HG02938 (cell line): Measurements from ENCODE around the gene RUNX3.

Experiments used
- ATAC-seq: cut with Tn5 transposase; IDR thresholded peaks from one replicate; pipeline ENCODE4 v1.9.1; 2021; ENCODE audit warnings: mild to moderate bottlenecking, moderate library complexity; ENCODE audit not compliant: unreplicated experiment

The RUNX3 gene

GRCh38 chr1:24931146-24931467, 1.0 kb upstream of the RUNX3 start:
- no peak for ATAC-seq

- ATAC-seq: peak; percentile 5
These were observed 447 bp downstream of the RUNX3 start for GRCh38 chr1:24929398-24930259.

- no peak for ATAC-seq
These were observed 1.2 kb downstream of the RUNX3 start for GRCh38 chr1:24928689-24929397.

- no peak for ATAC-seq
These were observed 1.9 kb downstream of the RUNX3 start for GRCh38 chr1:24927988-24928688.

- ATAC-seq: no peak
These were observed 2.6 kb downstream of the RUNX3 start for GRCh38 chr1:24927473-24927872.

- ATAC-seq: no peak
These were observed 3.4 kb downstream of the RUNX3 start for GRCh38 chr1:24926563-24927249.

- no peak for ATAC-seq
These were observed 4.1 kb downstream of the RUNX3 start for GRCh38 chr1:24925963-24926362.

- ATAC-seq: no peak
These were observed 4.8 kb downstream of the RUNX3 start for GRCh38 chr1:24925082-24925779.

- ATAC-seq: no peak
These were observed 6.5 kb downstream of the RUNX3 start for GRCh38 chr1:24923485-24924113.

- ATAC-seq: no peak
These were observed 8.0 kb downstream of the RUNX3 start for GRCh38 chr1:24921938-24922662.

GRCh38 chr1:24921412-24921811, 8.7 kb downstream of the RUNX3 start:
- ATAC-seq: no peak

- ATAC-seq: no peak
These were observed 9.5 kb downstream of the RUNX3 start for GRCh38 chr1:24920533-24920925.

- no peak for ATAC-seq
These were observed 10.1 kb downstream of the RUNX3 start for GRCh38 chr1:24919791-24920532.

- no peak for ATAC-seq
These were observed 11.0 kb downstream of the RUNX3 start for GRCh38 chr1:24918995-24919605.

GRCh38 chr1:24918370-24918769, 11.7 kb downstream of the RUNX3 start:
- no peak for ATAC-seq

GRCh38 chr1:24917327-24918074, 12.6 kb downstream of the RUNX3 start:
- ATAC-seq: no peak

GRCh38 chr1:24915816-24916602, 14.1 kb downstream of the RUNX3 start:
- ATAC-seq: no peak
